ENCODE results near the gene PITPNM3. TPM values are rescaled to one million over a fixed set of nuclear protein-coding genes. Genes with fewer than 3 reads are reported as not detected.

PITPNM3 gene
- total RNA-seq, 1 experiment from 2014 or later: 0.44 TPM

GRCh38 chr17:6478486-6478885, 77.9 kb downstream of the PITPNM3 start:
- no peak for ATAC-seq
- H3K27ac ChIP-seq (ENCODE audit: low read length): no peak overlapping the region
- BruUV-seq (replicated peaks): no TSS peak
- H3K4me1 ChIP-seq (ENCODE audit: control insufficient read depth, insufficient read depth, low read length): no peaks in the 10 kb centered on the region
- no peaks in the 10 kb centered on the region for H3K36me3 ChIP-seq (ENCODE audit: control insufficient read depth, insufficient read depth, low read length)
- no peaks in the 10 kb centered on the region for H3K9me3 ChIP-seq (ENCODE audit: control insufficient read depth, insufficient read depth, low read depth, low read length)
- H3K27me3 ChIP-seq (ENCODE audit: control insufficient read depth, insufficient read depth, low read length): no peaks in the 10 kb centered on the region; the same call in 1 of the 2 replicates
- intact Hi-C loops (cut with micrococcal nuclease; ENCODE audit: unreplicated experiment): no loop called here
- TF ChIP-seq SIN3A (IDR thresholded peaks at IDR 0.05; ENCODE audit: borderline replicate concordance, insufficient read depth, low read depth, low read length) (no peak), CTCF (IDR thresholded peaks at IDR 0.05) (no peak), TCF7L2 (IDR thresholded peaks at IDR 0.05; ENCODE audit: low read depth, low read length) (no peak), REST (IDR thresholded peaks at IDR 0.05; ENCODE audit: insufficient read depth in 1 of 2, low read depth in 2 of 2, low read length in 1 of 2) (no peak), POLR2AphosphoS5 (IDR thresholded peaks at IDR 0.05; ENCODE audit: low read depth, low read length) (no peak)
- ChIA-PET CTCF (no interaction called here), POLR2A (no interaction called here)
- H3K4me3 ChIP-seq (ENCODE audit: low read depth in 2 of 2, low read length in 2 of 2): no peak overlapping the region
- no peak for DNase-seq (ENCODE audit: low read depth, low spot score)
- in situ Hi-C loops (cut with HindIII; ENCODE audit: low pct_unique_long_range_greater_than_20kb, low sequenced_read_pairs): no loop called here

GRCh38 chr17:6477831-6478383, 78.4 kb downstream of the PITPNM3 start:
- ChIA-PET POLR2A (no interaction called here), CTCF (no interaction called here)
- intact Hi-C loops (cut with micrococcal nuclease; ENCODE audit: unreplicated experiment) (no loop called here), in situ Hi-C loops (cut with HindIII; ENCODE audit: low pct_unique_long_range_greater_than_20kb, low sequenced_read_pairs) (no loop called here)
- Histone ChIP-seq H3K4me3 (ENCODE audit: low read depth in 2 of 2, low read length in 2 of 2) (no peak overlapping the region), H3K36me3 (ENCODE audit: control insufficient read depth, insufficient read depth, low read length) (no peaks in the 10 kb centered on the region), H3K27ac (ENCODE audit: low read length) (no peak overlapping the region), H3K9me3 (ENCODE audit: control insufficient read depth, insufficient read depth, low read depth, low read length) (no peaks in the 10 kb centered on the region), H3K4me1 (ENCODE audit: control insufficient read depth, insufficient read depth, low read length) (no peaks in the 10 kb centered on the region), H3K27me3 (ENCODE audit: control insufficient read depth, insufficient read depth, low read length) (no peaks in the 10 kb centered on the region; the same call in 1 of the 2 replicates)
- ATAC-seq: no peak
- BruUV-seq (replicated peaks): no TSS peak
- no peak for DNase-seq (ENCODE audit: low read depth, low spot score)
- TF ChIP-seq CTCF (IDR thresholded peaks at IDR 0.05) (no peak), POLR2AphosphoS5 (IDR thresholded peaks at IDR 0.05; ENCODE audit: low read depth, low read length) (no peak), TCF7L2 (IDR thresholded peaks at IDR 0.05; ENCODE audit: low read depth, low read length) (no peak), REST (IDR thresholded peaks at IDR 0.05; ENCODE audit: insufficient read depth in 1 of 2, low read depth in 2 of 2, low read length in 1 of 2) (no peak), SIN3A (IDR thresholded peaks at IDR 0.05; ENCODE audit: borderline replicate concordance, insufficient read depth, low read depth, low read length) (no peak)
